Thyroid gland (tissue), 4 donors: ENCODE results near the gene HK1.

Experiments
- POLR2A ChIP-seq, 2 donors: fragments of 450-650 bp; IDR thresholded peaks; one replicate each; pipeline ENCODE4 v1.6.1; 2017; ENCODE audit warnings: antibody characterized with exemption in 2 of 2, mild to moderate bottlenecking in 2 of 2, moderate library complexity in 1 of 2
- TF ChIP-seq, protein P1 (sequence below), 6 experiments: fragments of 200-600 bp in 3 of 6; fragments of 450-650 bp in 3 of 6; sonication (generic) in 3 of 6; IDR thresholded peaks; one replicate each; pipeline ENCODE4 v1.5.1; 2016 to 2019; ENCODE audit warnings: antibody characterized with exemption in 6 of 6, mild to moderate bottlenecking in 2 of 6, inconsistent platforms in 1 of 6, moderate library complexity in 1 of 6

DNA sequence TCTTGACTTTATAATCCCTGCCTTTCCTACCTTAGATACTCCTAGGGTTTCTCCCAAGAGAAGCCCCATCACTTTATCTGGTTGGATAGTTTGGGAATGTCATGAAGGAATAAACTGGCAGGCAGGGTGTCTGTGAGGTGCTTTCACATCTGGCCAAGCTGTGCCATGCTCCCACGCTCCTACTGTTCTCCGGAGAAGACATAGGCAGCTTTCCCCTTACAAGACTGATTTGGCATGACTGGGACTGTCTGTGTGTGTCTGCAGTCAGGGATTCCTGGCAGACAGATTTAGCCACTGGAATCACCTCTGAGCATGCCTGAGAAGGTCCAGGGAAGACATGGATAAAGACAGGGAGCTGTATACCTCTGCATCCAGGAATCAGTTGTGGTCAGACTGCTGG is 45.3 kb downstream of the HK1 start:
- TF ChIP-seq POLR2A (IDR thresholded peaks at IDR 0.05): no peak
- TF ChIP-seq, protein P1, sequence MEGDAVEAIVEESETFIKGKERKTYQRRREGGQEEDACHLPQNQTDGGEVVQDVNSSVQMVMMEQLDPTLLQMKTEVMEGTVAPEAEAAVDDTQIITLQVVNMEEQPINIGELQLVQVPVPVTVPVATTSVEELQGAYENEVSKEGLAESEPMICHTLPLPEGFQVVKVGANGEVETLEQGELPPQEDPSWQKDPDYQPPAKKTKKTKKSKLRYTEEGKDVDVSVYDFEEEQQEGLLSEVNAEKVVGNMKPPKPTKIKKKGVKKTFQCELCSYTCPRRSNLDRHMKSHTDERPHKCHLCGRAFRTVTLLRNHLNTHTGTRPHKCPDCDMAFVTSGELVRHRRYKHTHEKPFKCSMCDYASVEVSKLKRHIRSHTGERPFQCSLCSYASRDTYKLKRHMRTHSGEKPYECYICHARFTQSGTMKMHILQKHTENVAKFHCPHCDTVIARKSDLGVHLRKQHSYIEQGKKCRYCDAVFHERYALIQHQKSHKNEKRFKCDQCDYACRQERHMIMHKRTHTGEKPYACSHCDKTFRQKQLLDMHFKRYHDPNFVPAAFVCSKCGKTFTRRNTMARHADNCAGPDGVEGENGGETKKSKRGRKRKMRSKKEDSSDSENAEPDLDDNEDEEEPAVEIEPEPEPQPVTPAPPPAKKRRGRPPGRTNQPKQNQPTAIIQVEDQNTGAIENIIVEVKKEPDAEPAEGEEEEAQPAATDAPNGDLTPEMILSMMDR (IDR thresholded peaks at IDR 0.05): no peak
